GM19452 (cell line): ENCODE results near the gene RASD2.

ENCODE experiments used
- ATAC-seq: cut with Tn5 transposase; IDR thresholded peaks from one replicate; pipeline ENCODE4 v1.9.1; 2021; ENCODE audit not compliant: unreplicated experiment

RASD2 gene

DNA sequence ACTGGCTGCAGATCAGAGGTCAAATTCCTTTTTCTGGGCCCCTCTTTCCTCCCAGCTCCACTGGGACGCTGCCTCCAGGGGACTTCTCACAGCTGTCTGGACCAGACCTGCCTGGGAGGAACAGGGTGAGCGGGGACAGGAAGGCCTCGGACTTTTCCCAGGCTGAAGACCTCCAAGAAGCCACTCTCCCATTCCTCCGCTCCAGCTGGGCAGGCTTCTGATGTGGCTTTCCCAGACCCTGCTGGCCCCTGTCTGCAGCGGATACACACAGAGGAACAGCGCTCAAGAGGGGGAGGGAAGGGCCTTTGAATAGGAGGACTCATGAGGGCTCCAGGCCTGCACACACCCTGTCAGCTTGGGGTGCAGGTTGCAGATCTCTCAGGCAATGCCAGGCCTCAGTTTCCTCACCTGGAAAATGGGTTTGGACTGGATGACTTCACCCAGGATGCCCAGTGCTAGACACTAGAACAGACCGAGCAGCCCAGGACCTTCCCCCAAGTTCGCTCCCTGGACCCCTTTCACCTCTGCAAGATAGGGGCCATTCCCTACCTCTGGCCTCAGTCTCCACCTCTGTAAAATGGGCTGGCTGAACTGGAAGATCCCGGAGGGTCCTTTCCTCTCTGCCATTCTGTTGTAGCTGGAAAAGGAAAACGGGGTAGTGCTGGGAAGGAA lies 39.9 kb downstream of the RASD2 start:
- ATAC-seq = no peak

- no peak for ATAC-seq
These were observed 40.4 kb downstream of the RASD2 start for GRCh38 chr22:35581023-35581413.

DNA sequence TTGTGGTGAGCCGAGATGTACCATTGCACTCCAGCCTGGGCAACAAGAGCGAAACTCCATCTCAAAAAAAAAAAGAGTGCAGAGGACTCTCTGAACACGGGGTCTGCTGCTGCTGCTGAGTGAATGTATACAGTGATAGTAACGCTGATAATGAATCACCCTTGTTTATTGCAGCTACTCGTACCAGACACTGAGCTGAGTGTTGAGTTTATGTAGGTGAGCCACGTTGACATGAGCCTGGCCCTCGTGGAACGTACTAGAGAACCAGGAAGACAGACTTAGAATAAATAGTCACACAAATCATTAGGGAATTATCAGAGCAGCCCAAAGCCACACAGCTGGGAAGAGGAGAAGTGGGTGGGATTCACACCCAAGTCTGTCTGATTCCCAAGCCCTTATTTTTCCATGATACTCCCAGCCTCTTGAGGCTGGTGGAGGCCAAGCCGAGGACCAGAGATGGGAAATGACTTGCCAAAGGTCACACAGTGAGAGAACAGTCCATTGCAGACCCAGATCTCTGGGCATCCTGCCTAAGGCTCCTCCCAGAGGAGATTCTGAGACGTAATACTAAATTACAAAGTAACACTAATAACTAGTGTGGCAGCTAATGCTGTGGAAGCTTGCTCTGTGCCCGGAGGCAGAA lies 41.7 kb downstream of the RASD2 start:
- no peak for ATAC-seq

- no peak for ATAC-seq
These were observed 42.4 kb downstream of the RASD2 start for GRCh38 chr22:35582861-35583670.

- no peak for ATAC-seq
These were observed 46.1 kb downstream of the RASD2 start for GRCh38 chr22:35586771-35587170.

- no peak for ATAC-seq
These were observed 46.8 kb downstream of the RASD2 start for GRCh38 chr22:35587447-35587870.

- ATAC-seq = no peak
These were observed 47.3 kb downstream of the RASD2 start for GRCh38 chr22:35587896-35588295.

DNA sequence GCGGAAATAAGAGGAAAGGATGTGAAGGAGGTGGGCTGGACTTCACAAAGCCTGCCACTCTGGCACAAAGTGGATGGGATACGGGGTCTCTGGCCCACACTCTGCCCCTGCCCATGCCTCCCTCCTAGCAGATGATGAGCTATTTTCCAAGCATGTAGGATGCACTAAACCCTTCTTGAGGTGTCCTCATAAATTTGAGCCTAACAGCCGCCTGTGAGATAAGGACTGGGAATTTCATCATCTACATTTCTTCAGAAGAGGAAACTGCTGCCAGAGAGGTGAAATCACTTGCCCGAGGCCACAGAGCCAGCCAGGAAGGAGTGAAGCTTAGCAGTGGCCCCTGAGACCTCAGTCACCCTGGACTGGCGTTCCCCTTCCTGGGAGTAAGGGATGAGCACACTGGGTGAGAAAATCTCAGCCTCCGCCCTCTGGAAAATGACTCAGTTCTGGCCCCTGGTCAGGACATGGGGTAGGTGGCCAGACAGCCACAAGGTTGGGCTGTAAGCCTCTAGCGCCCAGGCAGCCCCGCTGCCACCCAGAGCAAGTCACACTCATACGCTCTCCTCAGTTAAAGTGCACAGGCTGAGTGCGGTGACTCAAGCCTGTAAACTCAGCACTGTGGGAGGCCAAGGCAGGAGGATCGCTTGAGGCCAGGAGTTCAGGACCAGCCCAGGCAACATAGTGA lies 48.6 kb downstream of the RASD2 start:
- no peak for ATAC-seq

- no peak for ATAC-seq
These were observed 49.1 kb downstream of the RASD2 start for GRCh38 chr22:35589756-35590093.

- no peak for ATAC-seq
These were observed 50.1 kb downstream of the RASD2 start for GRCh38 chr22:35590634-35591295.

DNA sequence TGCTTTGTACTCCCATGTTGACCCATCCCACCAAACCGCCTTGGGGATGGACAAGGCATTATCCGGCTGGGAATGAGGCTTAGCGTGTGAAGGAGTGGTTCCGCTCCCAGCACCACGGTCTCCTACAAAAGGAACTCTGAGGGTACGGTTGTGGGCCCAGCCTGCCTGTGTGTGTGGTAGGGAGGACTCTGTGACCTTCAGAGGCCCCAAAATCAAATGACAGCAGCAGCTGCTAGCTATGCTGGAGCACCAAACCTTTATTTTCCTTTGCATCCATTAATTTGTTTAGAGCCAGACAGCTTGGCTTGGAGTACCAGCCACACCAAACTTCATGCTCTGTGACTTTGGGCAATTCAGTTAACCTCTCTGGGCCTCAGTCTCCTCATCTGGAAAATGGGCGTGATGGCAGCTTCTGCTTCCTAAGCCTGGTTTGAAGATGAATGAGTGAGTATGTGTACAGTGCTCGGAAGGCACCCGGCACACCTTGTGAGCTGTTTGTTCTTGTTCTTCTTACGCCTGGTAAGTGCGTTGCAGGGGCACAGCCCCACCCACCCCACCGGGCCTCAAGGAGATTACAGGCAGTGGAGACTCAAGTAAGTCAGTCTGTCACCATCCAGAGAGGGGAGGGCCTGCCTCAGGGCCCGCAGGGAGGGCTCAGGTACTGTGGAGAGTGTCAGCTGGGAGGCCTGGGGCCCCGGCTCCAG lies 51.2 kb downstream of the RASD2 start:
- no peak for ATAC-seq

DNA sequence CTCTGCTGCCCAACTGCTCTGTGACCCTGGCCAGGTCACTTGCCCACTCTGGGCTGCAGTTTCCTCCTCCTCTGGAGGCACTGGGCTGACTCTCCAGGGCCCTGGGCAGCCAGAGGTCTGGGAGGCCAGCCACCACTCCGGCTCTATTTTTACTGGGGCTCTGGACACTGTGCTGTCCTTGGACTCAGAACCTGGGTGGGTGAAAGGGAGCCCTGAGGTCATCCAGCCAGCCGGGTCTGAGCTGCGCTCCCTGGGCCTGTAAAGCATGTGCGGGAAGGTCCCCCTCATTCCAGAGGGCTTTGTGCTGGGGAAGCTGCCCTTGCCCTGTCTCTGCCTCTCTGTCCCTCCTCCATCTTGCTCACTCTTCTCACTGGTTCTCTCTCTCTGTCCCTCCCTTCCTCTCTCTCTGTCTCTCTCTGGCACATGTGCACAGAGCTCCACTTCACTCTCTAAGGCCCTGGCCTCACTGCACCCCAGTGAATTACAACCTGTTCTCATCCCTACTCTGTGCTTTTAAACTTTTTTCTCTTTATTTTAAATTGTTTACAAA lies 51.9 kb downstream of the RASD2 start:
- ATAC-seq = no peak

DNA sequence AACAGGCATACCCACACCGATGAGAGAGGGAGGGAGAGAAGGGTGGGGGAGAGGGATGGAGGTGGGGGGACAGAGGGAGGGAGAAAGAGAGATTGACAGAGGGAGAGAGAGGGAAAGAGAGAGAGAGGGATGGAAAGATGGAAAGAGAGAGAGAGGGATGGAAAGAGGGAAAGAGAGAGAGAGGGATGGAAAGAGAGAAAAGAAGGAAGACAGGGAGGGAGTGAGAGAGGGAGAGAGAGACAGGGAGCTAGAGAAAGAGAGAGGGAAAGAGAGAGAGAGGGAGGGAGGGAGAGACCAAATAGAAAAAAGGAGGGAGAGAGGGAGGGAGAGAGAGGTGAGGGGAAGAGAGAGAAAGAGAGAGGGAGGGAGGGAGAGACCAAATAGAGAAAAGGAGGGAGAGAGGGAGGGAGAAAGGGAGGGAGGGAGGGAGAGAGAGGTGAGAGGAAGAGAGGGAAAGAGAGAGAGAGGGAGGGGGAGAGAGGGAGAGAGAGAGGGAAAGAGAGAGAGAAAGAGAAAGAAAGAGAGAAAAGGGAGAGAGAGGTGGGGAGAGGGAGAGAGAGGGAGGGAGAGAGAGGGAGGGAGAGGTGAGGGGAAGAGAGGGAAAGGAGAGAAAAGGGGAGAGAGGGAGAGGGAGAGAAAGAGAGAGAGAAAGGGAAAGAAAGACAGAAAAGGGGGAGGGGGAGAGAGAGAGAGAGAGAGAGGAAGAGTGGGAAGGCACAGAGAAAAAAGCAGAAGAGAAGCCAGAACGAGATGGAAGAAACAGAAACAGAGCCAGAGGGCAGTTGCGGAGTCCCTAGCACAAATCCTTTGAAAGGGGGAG lies 52.6 kb downstream of the RASD2 start:
- no peak for ATAC-seq

- ATAC-seq = no peak
These were observed 53.4 kb downstream of the RASD2 start for GRCh38 chr22:35593891-35594470.

GRCh38 chr22:35594686-35595085 lies 54.1 kb downstream of the RASD2 start:
- ATAC-seq = no peak

DNA sequence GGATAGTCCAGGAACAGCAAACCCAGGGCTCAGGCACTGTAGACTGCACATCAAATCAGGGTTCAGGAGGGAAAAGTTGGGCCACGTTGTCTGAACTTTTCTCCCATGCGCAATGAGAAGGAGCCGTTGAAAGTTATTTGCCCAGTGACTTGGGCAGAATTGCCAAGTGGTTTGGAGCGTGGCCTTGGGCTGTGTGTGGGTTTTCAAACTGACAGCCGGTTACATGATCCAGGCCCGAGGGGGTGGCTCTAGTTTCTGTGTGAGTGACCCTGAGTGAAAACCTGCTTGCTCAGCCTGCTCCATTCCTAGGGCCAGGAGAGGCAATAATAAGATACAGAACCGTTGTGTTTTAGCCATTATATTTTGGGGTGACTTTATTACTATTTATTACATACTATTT lies 56.2 kb downstream of the RASD2 start:
- no peak for ATAC-seq

DNA sequence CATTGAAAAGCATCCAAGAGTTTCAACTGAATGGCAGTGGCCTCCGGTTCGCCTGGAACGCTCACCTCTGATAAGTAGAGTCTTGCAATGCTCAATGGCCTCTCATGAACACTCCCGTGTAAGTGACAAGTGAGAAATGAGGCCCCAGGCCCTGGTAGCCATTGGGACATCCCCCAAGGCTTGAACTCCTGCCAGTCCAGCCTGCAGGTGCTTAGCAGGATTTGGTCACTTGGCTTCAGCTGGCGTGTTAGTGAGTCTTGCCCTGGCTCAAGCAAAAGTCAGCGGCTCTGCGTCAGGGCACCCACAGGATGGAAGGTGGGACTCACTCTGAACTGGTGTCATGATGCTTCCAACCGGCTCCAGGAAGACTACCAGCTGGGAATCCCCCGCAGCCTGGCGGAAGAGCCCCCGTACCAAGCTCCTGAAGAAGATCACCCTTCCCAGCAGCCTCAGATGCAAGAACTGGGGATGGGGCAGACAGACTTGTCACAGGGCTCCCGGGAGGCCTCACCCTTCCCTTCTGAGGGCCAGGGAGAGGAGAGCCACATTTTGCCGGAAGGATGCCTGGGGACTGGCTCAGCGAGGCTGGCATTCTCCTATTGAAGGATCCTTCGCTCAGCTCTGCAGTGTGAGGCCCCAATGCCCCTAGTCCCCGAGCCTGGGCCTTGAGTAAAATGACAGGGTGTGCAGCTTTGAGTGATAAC lies 57.2 kb downstream of the RASD2 start:
- ATAC-seq = no peak

DNA sequence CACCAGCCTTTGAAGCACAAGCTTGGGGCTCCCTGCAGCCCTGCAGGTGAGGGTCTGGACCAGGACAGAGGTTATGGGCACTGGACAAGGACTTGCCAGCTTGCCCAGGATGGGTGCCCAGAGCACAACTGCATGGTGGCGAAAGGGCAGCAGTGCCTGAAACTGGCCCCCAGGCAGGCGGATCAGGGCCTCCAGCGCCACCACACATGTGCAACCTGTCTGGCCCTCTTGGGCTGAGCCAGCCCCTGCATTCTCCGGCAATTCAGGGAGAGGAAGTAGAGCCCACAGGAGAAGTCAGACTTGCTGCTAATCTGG lies 57.7 kb downstream of the RASD2 start:
- ATAC-seq = no peak

DNA sequence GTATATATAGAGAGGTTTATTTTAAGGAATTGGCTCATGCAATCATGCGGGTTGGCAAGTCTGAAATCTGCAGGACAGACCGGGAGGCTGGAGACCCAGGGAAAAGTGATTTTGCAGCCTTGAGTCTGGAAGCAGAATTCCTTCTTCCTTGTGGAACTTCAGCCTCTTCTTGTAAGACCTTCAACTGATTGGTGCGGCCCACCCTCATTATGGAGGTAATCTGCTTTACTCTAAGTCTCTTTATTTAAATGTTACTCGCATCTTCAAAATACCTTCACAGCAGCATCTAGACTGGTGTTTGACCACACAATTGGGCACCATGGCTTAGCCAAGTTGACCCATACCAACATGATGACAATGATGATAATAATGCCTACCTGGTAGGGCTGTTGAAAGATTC lies 58.7 kb downstream of the RASD2 start:
- ATAC-seq = no peak
